ENCODE results near the gene POLR2I.
"Not testable (repeated sequence)": the region's sequence is repeated elsewhere in the genome, so short reads cannot be mapped to it uniquely, and the experiment has no call there.

POLR2I gene

GRCh38 chr19:36114721-36115452 lies at the start of gene POLR2I:
Gene POLR2I, minus strand, starts transcription at chr19:36114875. Its CDS starts 19 bp downstream, at chr19:36114856.
- peak; percentile 99 for DNase-seq

GRCh38 chr19:36163813-36164212 lies 49.1 kb upstream of the POLR2I start:
- DNase-seq = no peak

GRCh38 chr19:36160821-36161596 lies 46.3 kb upstream of the POLR2I start:
- DNase-seq = no peak

- no peak for DNase-seq
These were observed 38.5 kb upstream of the POLR2I start for GRCh38 chr19:36153126-36153525.

GRCh38 chr19:36152352-36153091 lies 37.8 kb upstream of the POLR2I start, which contains the start of gene COX7A1:
Gene COX7A1, minus strand, starts transcription at chr19:36152447. Its CDS starts 40 bp downstream, at chr19:36152407.
- DNase-seq = no peak

GRCh38 chr19:36152019-36152351 lies 37.3 kb upstream of the POLR2I start:
- DNase-seq = no peak

- DNase-seq = no peak
These were observed 36.7 kb upstream of the POLR2I start for GRCh38 chr19:36151144-36152018.

- no peak for DNase-seq
These were observed 35.9 kb upstream of the POLR2I start for GRCh38 chr19:36150586-36150985.

- DNase-seq = no peak
These were observed 35.2 kb upstream of the POLR2I start for GRCh38 chr19:36149673-36150406.

GRCh38 chr19:36144624-36145023 lies 29.9 kb upstream of the POLR2I start:
- DNase-seq = no peak

GRCh38 chr19:36142496-36142895 lies 27.8 kb upstream of the POLR2I start:
- DNase-seq = no peak

- DNase-seq = no peak
These were observed 27.4 kb upstream of the POLR2I start for GRCh38 chr19:36142046-36142445.

GRCh38 chr19:36141039-36141927 lies 26.6 kb upstream of the POLR2I start:
- DNase-seq = peak; percentile 82

- peak; percentile 36 for DNase-seq
These were observed 25.8 kb upstream of the POLR2I start for GRCh38 chr19:36140304-36141038.

- peak; percentile 89 for DNase-seq
These were observed 25.0 kb upstream of the POLR2I start, which contains the start of gene CAPNS1 for GRCh38 chr19:36139473-36140303. Gene CAPNS1, plus strand, starts transcription at chr19:36140066. Its CDS starts 946 bp downstream, at chr19:36141012.

GRCh38 chr19:36139120-36139472 lies 24.4 kb upstream of the POLR2I start:
- DNase-seq = no peak

GRCh38 chr19:36136964-36137686 lies 22.4 kb upstream of the POLR2I start:
- DNase-seq = no peak

- not testable (repeated sequence) for DNase-seq
These were observed 20.2 kb upstream of the POLR2I start for GRCh38 chr19:36134867-36135266.
